Smooth muscle cell (in vitro differentiated cells): ENCODE data around the gene TLCD2. TPM values are rescaled to one million over a fixed set of nuclear protein-coding genes. Genes with fewer than 3 reads are reported as not detected.

Source experiments
- DNase-seq: peaks from one replicate; lab custom pipeline; 2025; ENCODE audit not compliant: unreplicated experiment; lab: John Stamatoyannopoulos, UW
- H2AFZ ChIP-seq: fragments of 200-600 bp; sonication (generic); 2 replicates; pipeline ENCODE4 v1.6.0; 2016; ENCODE audit warnings: antibody characterized with exemption, low read depth, mild to moderate bottlenecking
- H3F3A ChIP-seq: fragments of 200-600 bp; sonication (generic); 2 replicates; pipeline ENCODE4 v1.6.0; 2017; ENCODE audit warnings: antibody characterized with exemption, low read depth
- H3K27ac ChIP-seq: fragments of 200-600 bp; sonication (generic); 2 replicates; pipeline ENCODE4 v1.5.1; 2016; ENCODE audit warnings: low read depth, mild to moderate bottlenecking
- H3K27me3 ChIP-seq: fragments of 200-600 bp; sonication (generic); 2 replicates; pipeline ENCODE4 v1.6.1; 2016; ENCODE audit warnings: low read depth, mild to moderate bottlenecking
- H3K36me3 ChIP-seq: fragments of 200-600 bp; sonication (generic); 2 replicates; pipeline ENCODE4 v1.5.1; 2016; ENCODE audit warnings: low read depth
- H3K4me1 ChIP-seq: fragments of 200-600 bp; sonication (generic); 2 replicates; pipeline ENCODE4 v1.5.1; 2016; ENCODE audit warnings: low read depth
- H3K4me2 ChIP-seq: fragments of 200-600 bp; sonication (generic); 2 replicates; pipeline ENCODE4 v1.6.0; 2016; ENCODE audit warnings: mild to moderate bottlenecking
- H3K4me3 ChIP-seq: fragments of 200-600 bp; sonication (generic); 2 replicates; pipeline ENCODE4 v1.5.1; 2016; ENCODE audit warnings: mild to moderate bottlenecking
- H3K79me2 ChIP-seq: fragments of 200-600 bp; sonication (generic); 2 replicates; pipeline ENCODE4 v1.6.0; 2016; ENCODE audit warnings: low read depth, mild to moderate bottlenecking
- H3K9ac ChIP-seq: fragments of 200-600 bp; sonication (generic); 2 replicates; pipeline ENCODE4 v1.6.0; 2016; ENCODE audit warnings: low read depth
- H3K9me3 ChIP-seq: fragments of 200-600 bp; sonication (generic); replicated peaks from 2 replicates; pipeline ENCODE4 v1.5.1; 2016; ENCODE audit warnings: low read depth
- H4K20me1 ChIP-seq: fragments of 200-600 bp; sonication (generic); 2 replicates; pipeline ENCODE4 v1.6.0; 2016; ENCODE audit warnings: low read depth
- WGBS: methylation state at CpG from one replicate; pipeline ENCODE4 v1.1.7; 2016; ENCODE audit warnings: low lambda C conversion rate; 5-methylcytosine and 5-hydroxymethylcytosine counted together
- polyA plus RNA-seq: library from polyadenylated mRNA; unstranded; fragments of >200 nt; fragmentation: Nextera tagmentation; extraction: Ambion mirVana; gene quantifications from 2 replicates; pipeline ENCODE4 v1.2.1, GENCODE V29; 2016
- total RNA-seq: library from RNA; depleted of rRNA; stranded (reverse); fragments of >200 nt; gene quantifications from 2 replicates; pipeline ENCODE4 v1.2.3, GENCODE V29; 2014
- TF ChIP-seq, protein P1 (sequence below): fragments of 200-600 bp; sonication (generic); IDR thresholded peaks from 2 replicates; pipeline ENCODE4 v1.5.1; 2017; ENCODE audit warnings: borderline replicate concordance, mild to moderate bottlenecking, antibody characterized with exemption; ENCODE audit not compliant: insufficient read depth, poor library complexity, severe bottlenecking

TLCD2 gene
- total and polyA plus RNA-seq, 2 experiments from 2014 or later = 1.9 to 2.5 TPM

DNA sequence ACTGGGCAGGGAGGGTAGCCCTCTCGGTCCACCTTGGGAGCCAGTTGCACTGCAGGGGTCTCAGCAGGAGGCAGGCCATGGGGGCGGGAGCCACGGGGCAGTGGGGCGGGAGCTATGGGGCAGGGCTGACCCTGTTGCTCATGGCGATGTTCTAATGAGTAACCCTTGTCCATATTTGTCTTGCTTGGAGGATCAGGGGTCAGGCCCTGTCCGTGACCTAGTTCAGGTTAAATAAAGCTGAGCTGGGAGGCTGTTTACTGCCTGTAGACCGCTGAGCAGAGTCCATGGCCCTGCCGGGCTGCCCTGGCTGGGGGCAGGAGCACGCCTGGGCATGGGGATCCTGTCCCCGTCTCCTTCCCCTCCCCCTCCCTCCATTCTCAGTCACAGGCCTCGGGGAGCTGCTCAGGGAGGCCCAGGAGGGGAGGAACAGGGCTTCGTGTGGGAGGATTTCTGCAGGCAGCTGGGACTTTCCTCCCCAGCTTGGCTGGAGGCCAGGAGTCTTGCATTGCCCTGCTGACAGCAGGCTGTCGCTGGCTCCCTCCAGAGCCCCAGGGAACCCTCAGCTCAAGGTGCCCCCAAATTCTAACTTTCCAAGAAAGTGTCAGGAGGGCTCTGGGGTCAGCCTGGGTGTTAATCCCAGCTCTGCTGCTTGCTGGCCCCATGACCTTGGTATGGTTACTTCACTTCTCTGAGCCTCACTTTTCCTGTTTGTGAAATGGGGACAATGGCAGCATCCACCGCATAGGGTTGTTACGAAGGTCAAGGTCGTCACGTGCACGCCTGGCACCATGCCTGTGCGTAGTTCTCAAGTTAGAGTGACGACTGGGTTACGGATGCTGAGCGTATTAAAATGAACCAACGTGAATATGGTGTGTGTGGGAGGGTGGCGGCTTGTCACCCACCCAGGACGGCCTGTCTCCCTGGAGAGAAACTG, 26.4 kb upstream of the TLCD2 start:
- Histone ChIP-seq H3K79me2 (no peaks in the 10 kb centered on the region), H3K4me2 (peak overlapping the region; percentile 78), H2AFZ (no peak overlapping the region), H3K9ac (peak overlapping the region; percentile 22), H3K27me3 (no peaks in the 10 kb centered on the region), H3K36me3 (no peaks in the 10 kb centered on the region), H3K4me1 (peaks cover 4% of the 10 kb centered on the region), H3K9me3 (no peaks in the 10 kb centered on the region), H3K27ac (peak overlapping the region; percentile 72), H4K20me1 (no peaks in the 10 kb centered on the region), H3F3A (no peaks in the 10 kb centered on the region), H3K4me3 (no peak overlapping the region)
- WGBS = 55% methylated on average over 25 of the region's 25 CpGs
- TF ChIP-seq, protein P1, sequence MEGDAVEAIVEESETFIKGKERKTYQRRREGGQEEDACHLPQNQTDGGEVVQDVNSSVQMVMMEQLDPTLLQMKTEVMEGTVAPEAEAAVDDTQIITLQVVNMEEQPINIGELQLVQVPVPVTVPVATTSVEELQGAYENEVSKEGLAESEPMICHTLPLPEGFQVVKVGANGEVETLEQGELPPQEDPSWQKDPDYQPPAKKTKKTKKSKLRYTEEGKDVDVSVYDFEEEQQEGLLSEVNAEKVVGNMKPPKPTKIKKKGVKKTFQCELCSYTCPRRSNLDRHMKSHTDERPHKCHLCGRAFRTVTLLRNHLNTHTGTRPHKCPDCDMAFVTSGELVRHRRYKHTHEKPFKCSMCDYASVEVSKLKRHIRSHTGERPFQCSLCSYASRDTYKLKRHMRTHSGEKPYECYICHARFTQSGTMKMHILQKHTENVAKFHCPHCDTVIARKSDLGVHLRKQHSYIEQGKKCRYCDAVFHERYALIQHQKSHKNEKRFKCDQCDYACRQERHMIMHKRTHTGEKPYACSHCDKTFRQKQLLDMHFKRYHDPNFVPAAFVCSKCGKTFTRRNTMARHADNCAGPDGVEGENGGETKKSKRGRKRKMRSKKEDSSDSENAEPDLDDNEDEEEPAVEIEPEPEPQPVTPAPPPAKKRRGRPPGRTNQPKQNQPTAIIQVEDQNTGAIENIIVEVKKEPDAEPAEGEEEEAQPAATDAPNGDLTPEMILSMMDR = no peak
- DNase-seq = peak; percentile 66

DNA sequence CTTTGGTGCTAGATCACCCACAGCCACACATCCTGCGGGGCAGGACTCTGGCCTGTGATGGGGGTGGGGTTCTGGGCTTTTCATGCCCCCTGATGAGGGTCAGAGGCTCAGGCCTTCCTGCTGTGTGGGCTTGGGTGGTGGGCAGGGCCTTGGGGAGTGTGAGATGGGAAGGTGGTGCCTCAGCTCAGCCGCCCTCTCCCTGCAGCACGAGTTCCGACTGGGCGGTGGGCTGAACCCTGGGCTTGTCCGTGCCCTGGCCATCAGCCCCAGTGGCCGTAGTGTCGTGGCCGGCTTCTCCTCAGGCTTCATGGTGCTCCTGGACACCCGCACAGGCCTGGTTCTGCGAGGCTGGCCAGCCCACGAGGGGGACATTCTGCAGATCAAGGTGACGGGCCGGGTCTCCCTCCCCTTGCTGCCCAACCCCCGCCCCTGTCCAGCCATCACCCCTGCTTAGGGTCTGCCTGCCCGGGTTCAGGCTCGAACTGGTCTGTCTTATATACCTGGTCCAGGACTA, 25.7 kb upstream of the TLCD2 start:
- Histone ChIP-seq H3K9ac (peak overlapping the region; percentile 22), H4K20me1 (no peaks in the 10 kb centered on the region), H3K79me2 (no peaks in the 10 kb centered on the region), H3K36me3 (no peaks in the 10 kb centered on the region), H3K4me3 (no peak overlapping the region), H3K9me3 (no peaks in the 10 kb centered on the region), H3F3A (no peaks in the 10 kb centered on the region), H3K4me1 (peaks cover 4% of the 10 kb centered on the region), H3K4me2 (peak overlapping the region; percentile 78), H2AFZ (no peak overlapping the region), H3K27ac (peak overlapping the region; percentile 72), H3K27me3 (no peaks in the 10 kb centered on the region)
- no peak for DNase-seq
- WGBS = 89% methylated on average over 17 of the region's 17 CpGs
- TF ChIP-seq, protein P1 = no peak

DNA sequence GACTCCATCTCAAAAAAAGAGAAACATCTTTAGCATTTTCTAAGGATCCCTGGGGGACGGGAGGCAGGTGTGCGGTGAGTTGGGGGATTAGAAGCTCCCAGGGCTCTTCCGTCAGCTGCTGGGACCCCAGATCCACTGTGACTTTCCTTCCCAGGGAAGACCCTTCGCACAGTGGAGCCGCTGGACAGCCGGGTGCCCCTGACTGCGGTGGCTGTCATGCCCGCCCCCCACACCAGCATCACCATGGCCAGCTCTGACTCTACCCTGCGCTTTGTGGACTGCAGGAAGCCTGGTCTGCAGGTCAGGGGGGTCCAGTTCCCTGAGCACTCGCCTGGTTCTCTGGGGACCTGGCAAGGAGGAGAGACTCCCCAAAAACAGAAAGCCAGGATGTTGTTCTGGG, 25.2 kb upstream of the TLCD2 start:
- Histone ChIP-seq H2AFZ (no peak overlapping the region), H3K27ac (peak overlapping the region; percentile 72), H3K4me3 (no peak overlapping the region), H3K4me2 (no peak overlapping the region), H4K20me1 (no peaks in the 10 kb centered on the region), H3K9me3 (no peaks in the 10 kb centered on the region), H3F3A (no peaks in the 10 kb centered on the region), H3K9ac (no peak overlapping the region), H3K79me2 (no peaks in the 10 kb centered on the region), H3K4me1 (peaks cover 4% of the 10 kb centered on the region), H3K27me3 (no peaks in the 10 kb centered on the region), H3K36me3 (no peaks in the 10 kb centered on the region)
- 96% methylated on average over 10 of the region's 10 CpGs for WGBS
- TF ChIP-seq, protein P1 = no peak
- DNase-seq = no peak
